GM18867 (cell line): ENCODE data around the gene SLC34A1.
"Not testable (repeated sequence)": the region's sequence is repeated elsewhere in the genome, so short reads cannot be mapped to it uniquely, and the experiment has no call there.

Source experiments
- ATAC-seq: cut with Tn5 transposase; IDR thresholded peaks from one replicate; pipeline ENCODE4 v1.9.1; 2021; ENCODE audit warnings: mild to moderate bottlenecking, moderate library complexity; ENCODE audit not compliant: unreplicated experiment

The SLC34A1 gene

GRCh38 chr5:177384134-177384533 lies at the start of gene SLC34A1:
TSS of gene SLC34A1 (plus strand) at chr5:177384434. CDS start at chr5:177385742, 1,308 bp downstream.
- ATAC-seq: no peak

DNA sequence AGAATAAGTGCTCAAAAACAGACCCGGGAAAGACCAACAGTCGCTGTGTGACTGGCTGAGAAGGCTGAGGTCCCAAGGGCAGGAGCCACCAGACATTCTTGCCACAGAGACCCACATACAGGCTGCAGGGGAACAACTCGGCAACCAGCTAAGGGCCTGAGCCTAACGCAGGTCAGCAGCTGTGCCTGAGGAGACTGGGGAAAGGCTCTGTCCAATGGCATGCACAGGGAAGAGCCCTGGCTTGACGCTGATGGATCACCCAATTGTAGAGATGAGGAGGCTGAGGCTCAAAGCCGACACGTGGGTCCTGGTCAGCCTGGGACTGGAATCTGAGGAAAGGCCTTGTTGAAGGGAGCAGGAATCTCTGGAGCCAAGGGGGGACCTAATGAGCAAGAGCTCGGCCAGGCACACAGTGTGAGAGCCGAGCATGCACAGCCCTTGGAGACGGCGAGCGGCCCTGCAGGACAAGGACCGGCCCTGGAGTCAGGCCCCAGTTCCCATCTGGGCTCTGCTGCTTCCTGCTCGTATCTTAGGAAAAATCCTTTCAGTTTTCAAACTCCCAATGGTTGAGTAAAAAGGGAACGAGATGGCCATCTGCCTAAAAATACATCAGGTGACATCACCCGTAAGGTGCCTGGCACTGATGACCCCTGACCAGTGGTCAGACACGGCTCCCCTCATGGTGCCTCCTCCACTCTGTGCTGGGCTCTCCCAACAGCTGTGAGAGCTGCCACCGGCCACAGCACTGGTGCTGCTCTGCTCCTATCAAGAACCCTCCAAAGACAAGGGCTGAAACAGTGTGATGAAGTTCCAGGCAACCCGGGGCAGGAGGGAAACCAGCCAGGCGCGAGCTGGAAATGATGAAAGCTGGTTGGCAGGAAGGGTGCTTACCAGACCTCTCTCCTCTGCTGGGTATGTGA lies 49.2 kb upstream of the SLC34A1 start:
- ATAC-seq: no peak

DNA sequence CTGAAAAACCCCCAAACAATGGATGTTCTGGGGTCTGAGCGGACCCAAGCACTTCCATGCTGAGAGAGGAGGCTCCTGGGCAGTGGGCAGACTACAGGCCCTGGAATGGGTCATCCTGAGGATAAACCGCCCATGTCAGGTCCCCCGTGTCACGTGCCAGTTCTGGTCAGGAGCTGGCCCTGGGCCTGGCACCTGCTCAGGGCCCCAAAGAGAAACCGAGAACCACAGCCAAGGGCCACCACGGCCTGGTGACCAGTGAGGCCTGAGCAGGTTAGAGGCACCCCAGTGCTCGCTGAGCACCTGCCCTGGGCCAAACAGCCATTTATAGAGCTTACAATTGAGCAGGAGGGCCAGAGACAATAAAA lies 48.6 kb upstream of the SLC34A1 start:
- no peak for ATAC-seq

DNA sequence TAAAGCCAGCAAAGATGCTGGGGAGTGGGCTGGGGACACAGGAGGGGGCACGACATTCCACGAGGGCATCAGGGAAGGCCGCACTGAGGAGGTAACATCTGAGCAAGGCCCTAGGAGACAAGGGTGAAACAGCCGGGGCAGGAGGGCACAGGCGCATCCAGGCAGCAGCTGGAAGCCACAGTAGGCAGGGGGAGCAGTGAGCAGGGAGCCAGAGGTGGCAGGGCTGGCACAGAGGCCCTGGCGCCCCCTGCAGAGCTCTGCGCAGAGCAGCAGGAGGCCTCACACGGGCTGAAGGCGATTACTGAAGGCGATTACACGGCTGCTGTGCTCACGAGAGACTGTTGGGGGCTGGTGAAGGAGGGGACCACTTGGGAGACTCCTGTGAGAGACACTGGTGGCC lies 48.1 kb upstream of the SLC34A1 start:
- ATAC-seq: no peak

GRCh38 chr5:177336603-177337494 lies 47.4 kb upstream of the SLC34A1 start:
- ATAC-seq: no peak

GRCh38 chr5:177338251-177339106 lies 45.8 kb upstream of the SLC34A1 start:
- ATAC-seq: no peak

- ATAC-seq: no peak
These were observed 45.1 kb upstream of the SLC34A1 start for GRCh38 chr5:177339107-177339638.

GRCh38 chr5:177343000-177343399 lies 41.2 kb upstream of the SLC34A1 start:
- ATAC-seq: not testable (repeated sequence)

DNA sequence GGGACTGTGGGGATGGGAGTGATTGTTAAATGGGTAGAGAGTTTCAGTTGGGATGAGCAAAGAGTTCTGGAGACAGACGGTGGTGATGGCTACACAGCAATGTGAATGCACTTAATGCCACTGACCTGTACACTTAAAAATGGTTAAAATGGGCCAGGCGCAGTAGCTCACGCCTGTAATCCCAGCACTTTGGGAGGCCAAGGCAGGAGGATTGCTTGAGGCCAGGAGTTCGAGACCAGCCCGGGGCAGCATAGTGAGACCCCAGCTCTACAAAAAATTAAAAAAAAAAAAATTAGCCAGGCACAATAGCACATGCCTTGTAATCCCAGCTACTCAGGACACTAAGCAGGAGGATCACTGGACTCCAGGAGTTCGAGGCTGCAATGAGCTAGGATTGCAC lies 40.5 kb upstream of the SLC34A1 start:
- ATAC-seq: no peak

GRCh38 chr5:177344891-177345290 lies 39.3 kb upstream of the SLC34A1 start:
- no peak for ATAC-seq

- no peak for ATAC-seq
These were observed 37.4 kb upstream of the SLC34A1 start for GRCh38 chr5:177346820-177347219.

DNA sequence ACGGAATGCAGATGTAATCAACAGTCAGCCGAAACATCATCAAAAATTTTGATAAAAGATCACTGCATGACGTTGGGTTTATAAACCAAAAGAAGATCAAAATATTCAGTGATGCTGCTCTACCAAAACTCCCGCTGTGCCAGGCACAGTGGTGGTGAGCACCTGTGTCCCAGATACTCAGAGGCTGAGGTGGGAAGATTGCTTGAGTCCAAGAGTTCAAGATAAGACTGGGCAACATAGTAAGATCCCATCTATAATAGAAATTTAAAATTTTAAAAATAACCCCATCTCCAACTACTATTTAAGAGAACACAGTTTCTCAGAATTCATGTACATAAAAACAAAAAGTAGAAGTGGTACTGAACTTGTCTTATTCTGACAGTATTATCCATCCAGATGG lies 36.5 kb upstream of the SLC34A1 start:
- no peak for ATAC-seq

DNA sequence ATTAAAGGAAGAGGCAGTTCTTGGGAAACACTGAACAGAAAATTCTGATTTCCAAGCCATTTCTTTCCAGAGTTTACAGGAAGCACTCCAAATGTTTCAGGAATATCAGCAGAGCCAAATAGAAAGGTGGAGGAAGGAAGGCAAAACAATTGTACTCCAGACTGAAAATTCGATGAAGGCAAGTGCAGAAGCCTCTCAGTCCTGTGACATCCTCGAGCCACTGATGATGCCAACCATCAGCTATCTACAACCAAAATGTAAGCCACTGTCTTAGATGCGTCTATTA lies 34.9 kb upstream of the SLC34A1 start:
- ATAC-seq: no peak

GRCh38 chr5:177349762-177350161 lies 34.5 kb upstream of the SLC34A1 start:
- no peak for ATAC-seq

GRCh38 chr5:177350776-177351391 lies 33.4 kb upstream of the SLC34A1 start:
- peak; percentile 8 for ATAC-seq

- ATAC-seq: peak; percentile 92
These were observed 32.6 kb upstream of the SLC34A1 start, which contains the start of gene LMAN2 for GRCh38 chr5:177351392-177352329. TSS of gene LMAN2 (minus strand) at chr5:177351668. CDS start at chr5:177351647, 21 bp downstream.

GRCh38 chr5:177353093-177353492 lies 31.1 kb upstream of the SLC34A1 start:
- ATAC-seq: no peak

- no peak for ATAC-seq
These were observed 30.0 kb upstream of the SLC34A1 start for GRCh38 chr5:177354256-177354655.

DNA sequence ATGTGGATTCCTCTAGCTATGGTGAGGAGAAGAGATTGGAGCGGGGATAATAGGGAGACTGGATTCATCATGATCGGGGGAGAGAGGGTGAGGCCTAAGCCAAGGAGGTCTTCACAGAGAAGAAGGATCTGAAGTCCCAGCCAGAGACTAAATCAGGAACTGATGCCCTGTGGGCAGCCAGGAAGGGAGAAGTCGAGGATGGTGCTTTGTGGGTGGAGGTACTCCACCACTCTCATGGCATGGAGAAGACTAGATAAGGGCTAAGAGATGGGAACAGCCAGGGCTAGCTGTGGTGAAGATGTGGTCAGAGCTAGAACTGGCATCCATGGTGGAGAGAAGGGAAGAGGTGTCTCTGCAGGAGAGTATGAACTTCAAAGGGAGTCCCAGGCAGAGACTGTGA lies 29.5 kb upstream of the SLC34A1 start:
- no peak for ATAC-seq
